ENCODE data around the gene COL6A3. TPM values are rescaled to one million over a fixed set of nuclear protein-coding genes. Genes with fewer than 3 reads are reported as not detected.

COL6A3 gene
- total and polyA plus RNA-seq, 9 of the 15 experiments (the other 6 are each of a cell fraction or from before 2014, with no cell fraction given), result 0.07 to 4.1 (median 1.5) TPM

DNA sequence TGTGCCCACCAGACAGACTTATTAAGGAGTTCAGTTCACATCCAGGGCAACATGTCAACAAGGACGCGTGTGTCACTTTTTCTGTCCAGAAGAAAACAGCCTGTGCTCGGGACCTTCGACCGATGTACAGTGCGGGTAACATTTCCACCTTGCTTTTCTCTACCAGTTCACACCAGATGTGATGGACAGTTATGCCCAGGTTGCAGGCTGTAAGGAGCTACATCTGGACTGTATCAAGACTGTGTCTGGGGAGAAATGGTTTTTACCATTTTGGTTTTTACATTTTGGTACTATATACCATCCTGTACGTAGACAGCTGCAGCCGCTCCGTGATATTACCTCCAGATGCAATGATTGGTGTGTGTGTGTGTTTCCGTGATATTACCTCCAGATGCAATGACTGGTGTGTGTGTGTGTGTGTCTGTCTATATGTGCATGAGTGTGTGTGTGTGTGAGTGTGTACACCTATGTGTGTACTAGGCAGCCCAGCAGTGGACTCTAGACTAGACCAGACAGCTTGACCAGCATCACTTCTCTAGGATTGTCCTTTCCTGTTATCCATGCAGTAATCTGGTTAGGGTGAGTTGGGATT, 118.0 kb downstream of the COL6A3 start:
- WGBS (ENCODE audit: insufficient coverage, low coverage, missing lambda C conversion rate), result under 1% methylated on average over 10 of the region's 10 CpGs
- H3K36me3 ChIP-seq (ENCODE audit: control insufficient read depth, insufficient read depth, low read length), result no peaks in the 10 kb centered on the region
- ChIA-PET POLR2A (interaction anchor here (1.0 kb wide), 1 partner anchor 21 kb away, joined by 3 read pairs; no protein-coding TSS in a partner anchor), CTCF (ENCODE audit: low intra/inter-chr PET ratio) (no interaction called here)
- H4K20me1 ChIP-seq (replicated peaks; ENCODE audit: control insufficient read depth, insufficient read depth, low read length), result no peaks in the 10 kb centered on the region
- no peak overlapping the region for H3K4me3 ChIP-seq
- H3K27me3 ChIP-seq (ENCODE audit: control insufficient read depth in 2 of 2, insufficient read depth in 2 of 2, low read length in 2 of 2), result 0 out of 5 replicates have a peak, but pooled peaks cover 0 to 9% of the 10 kb centered on the region in 2 experiments
- H3K4me2 ChIP-seq (ENCODE audit: insufficient read depth, low read length), result no peak overlapping the region
- no peaks in the 10 kb centered on the region; a peak in 1 of 5 replicates for H3K4me1 ChIP-seq (replicated peaks in 1 of 2; ENCODE audit: control insufficient read depth in 2 of 2, insufficient read depth in 2 of 2, low read length in 2 of 2)
- H3K79me2 ChIP-seq (ENCODE audit: control insufficient read depth, insufficient read depth, low read length), result no peaks in the 10 kb centered on the region
- H3K9ac ChIP-seq (ENCODE audit: insufficient read depth in 1 of 2, low read depth in 2 of 2, low read length in 2 of 2), result no peak overlapping the region
- no peaks in the 10 kb centered on the region for H3K9me1 ChIP-seq (ENCODE audit: control insufficient read depth, insufficient read depth, low read length)
- intact Hi-C loops (cut with micrococcal nuclease) (no loop called here), in situ Hi-C loops (cut with MboI) (no loop called here)
- no peak overlapping the region for H2AFZ ChIP-seq (ENCODE audit: low read depth, low read length)
- H3K9me3 ChIP-seq (replicated peaks; ENCODE audit: control insufficient read depth, insufficient read depth, low read depth, low read length), result no peaks in the 10 kb centered on the region
- BruUV-seq (replicated peaks), result no TSS peak
- no peak for DNase-seq (ENCODE audit: extremely low read depth in 1 of 4, low spot score in 3 of 4)
- H3K27ac ChIP-seq (ENCODE audit: extremely low read depth, low read depth, low read length), result no peak overlapping the region
- no peak for FAIRE-seq
- ATAC-seq, result no peak
- no peak for TF ChIP-seq DNMT1 (IDR thresholded peaks at IDR 0.05)
- no peak for TF ChIP-seq ESRRA (IDR thresholded peaks at IDR 0.05; ENCODE audit: borderline replicate concordance, low read depth)
- TF ChIP-seq, protein P1, sequence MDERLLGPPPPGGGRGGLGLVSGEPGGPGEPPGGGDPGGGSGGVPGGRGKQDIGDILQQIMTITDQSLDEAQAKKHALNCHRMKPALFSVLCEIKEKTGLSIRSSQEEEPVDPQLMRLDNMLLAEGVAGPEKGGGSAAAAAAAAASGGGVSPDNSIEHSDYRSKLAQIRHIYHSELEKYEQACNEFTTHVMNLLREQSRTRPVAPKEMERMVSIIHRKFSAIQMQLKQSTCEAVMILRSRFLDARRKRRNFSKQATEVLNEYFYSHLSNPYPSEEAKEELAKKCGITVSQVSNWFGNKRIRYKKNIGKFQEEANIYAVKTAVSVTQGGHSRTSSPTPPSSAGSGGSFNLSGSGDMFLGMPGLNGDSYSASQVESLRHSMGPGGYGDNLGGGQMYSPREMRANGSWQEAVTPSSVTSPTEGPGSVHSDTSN (CRISPR knock-in tag; IDR thresholded peaks at IDR 0.05; ENCODE audit: low read depth), result no peak
- TF ChIP-seq, protein P1 (tag; conservative IDR thresholded peaks at IDR 0.05; ENCODE audit: low read depth), result no peak
- no peak for TF ChIP-seq CCAR2 (IDR thresholded peaks at IDR 0.05; ENCODE audit: low read depth, low read length)
- TF ChIP-seq RCOR1 (IDR thresholded peaks at IDR 0.05; ENCODE audit: borderline replicate concordance in 1 of 2, low read depth in 2 of 2, low read length in 2 of 2), result no peak
- no peak for TF ChIP-seq ZFP36 (IDR thresholded peaks at IDR 0.05; ENCODE audit: low read depth, low read length, partially characterized antibody)
- TF ChIP-seq RBM34 (IDR thresholded peaks at IDR 0.05; ENCODE audit: borderline replicate concordance, insufficient read depth, low read length), result no peak
- TF ChIP-seq NR2C2 (CRISPR knock-in tag; IDR thresholded peaks at IDR 0.05), result no peak
- TF ChIP-seq NR2C2 (tag; IDR thresholded peaks at IDR 0.05), result no peak
- no peak for TF ChIP-seq HDAC1 (IDR thresholded peaks at IDR 0.05)
- no peak for TF ChIP-seq SIX5 (IDR thresholded peaks at IDR 0.05; ENCODE audit: borderline replicate concordance in 1 of 2, insufficient read depth in 1 of 2, low read depth in 1 of 2, low read length in 2 of 2)
- TF ChIP-seq, protein P2, sequence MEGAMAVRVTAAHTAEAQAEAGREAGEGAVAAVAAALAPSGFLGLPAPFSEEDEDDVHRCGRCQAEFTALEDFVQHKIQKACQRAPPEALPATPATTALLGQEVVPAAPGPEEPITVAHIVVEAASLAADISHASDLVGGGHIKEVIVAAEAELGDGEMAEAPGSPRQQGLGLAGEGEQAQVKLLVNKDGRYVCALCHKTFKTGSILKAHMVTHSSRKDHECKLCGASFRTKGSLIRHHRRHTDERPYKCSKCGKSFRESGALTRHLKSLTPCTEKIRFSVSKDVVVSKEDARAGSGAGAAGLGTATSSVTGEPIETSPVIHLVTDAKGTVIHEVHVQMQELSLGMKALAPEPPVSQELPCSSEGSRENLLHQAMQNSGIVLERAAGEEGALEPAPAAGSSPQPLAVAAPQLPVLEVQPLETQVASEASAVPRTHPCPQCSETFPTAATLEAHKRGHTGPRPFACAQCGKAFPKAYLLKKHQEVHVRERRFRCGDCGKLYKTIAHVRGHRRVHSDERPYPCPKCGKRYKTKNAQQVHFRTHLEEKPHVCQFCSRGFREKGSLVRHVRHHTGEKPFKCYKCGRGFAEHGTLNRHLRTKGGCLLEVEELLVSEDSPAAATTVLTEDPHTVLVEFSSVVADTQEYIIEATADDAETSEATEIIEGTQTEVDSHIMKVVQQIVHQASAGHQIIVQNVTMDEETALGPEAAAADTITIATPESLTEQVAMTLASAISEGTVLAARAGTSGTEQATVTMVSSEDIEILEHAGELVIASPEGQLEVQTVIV (CRISPR knock-in tag; IDR thresholded peaks at IDR 0.05; ENCODE audit: borderline replicate concordance), result no peak
- TF ChIP-seq, protein P3, sequence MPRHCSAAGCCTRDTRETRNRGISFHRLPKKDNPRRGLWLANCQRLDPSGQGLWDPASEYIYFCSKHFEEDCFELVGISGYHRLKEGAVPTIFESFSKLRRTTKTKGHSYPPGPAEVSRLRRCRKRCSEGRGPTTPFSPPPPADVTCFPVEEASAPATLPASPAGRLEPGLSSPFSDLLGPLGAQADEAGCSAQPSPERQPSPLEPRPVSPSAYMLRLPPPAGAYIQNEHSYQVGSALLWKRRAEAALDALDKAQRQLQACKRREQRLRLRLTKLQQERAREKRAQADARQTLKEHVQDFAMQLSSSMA (CRISPR knock-in tag; IDR thresholded peaks at IDR 0.05), result no peak
- TF ChIP-seq PTBP1 (IDR thresholded peaks at IDR 0.05; ENCODE audit: low read depth, low read length), result no peak
- TF ChIP-seq SLC30A9 (CRISPR knock-in tag; IDR thresholded peaks at IDR 0.05), result no peak
- TF ChIP-seq ZNF232 (CRISPR knock-in tag; IDR thresholded peaks at IDR 0.05), result no peak
- TF ChIP-seq CHCHD3 (CRISPR knock-in tag; IDR thresholded peaks at IDR 0.05), result no peak

All from K562 (cell line).